ENCODE results near the gene TPRG1L. TPM values are rescaled to one million over a fixed set of nuclear protein-coding genes. Genes with fewer than 3 reads are reported as not detected.

Gene TPRG1L
- total and polyA plus RNA-seq, 10 of the 15 experiments (the other 5 are each of a cell fraction or from before 2014, with no cell fraction given), result 1.5 to 16.5 (median 8.0) TPM

- TF ChIP-seq E4F1 (IDR thresholded peaks at IDR 0.05; ENCODE audit: borderline replicate concordance, partially characterized antibody) (no peak), ETV6 (conservative IDR thresholded peaks at IDR 0.05 in 1 of 2, IDR thresholded peaks at IDR 0.05 in 1 of 2; ENCODE audit: borderline replicate concordance in 1 of 2, low read depth in 1 of 2) (peak in 1 of 2 experiments; percentile 78; a peak in 2 of 4 replicates), CBX5 (IDR thresholded peaks at IDR 0.05; ENCODE audit: low read depth) (no peak), CHD4 (IDR thresholded peaks at IDR 0.05) (no peak), CREM (IDR thresholded peaks at IDR 0.05; ENCODE audit: low read depth) (0 out of 2 replicates have a peak, but pooled peaks have one; percentile 41), MLLT1 (IDR thresholded peaks at IDR 0.05) (no peak), POLR2AphosphoS5 (IDR thresholded peaks at IDR 0.05; ENCODE audit: low read length) (peak; percentile 22; the same call in 1 of the 2 replicates), NR2F1 (conservative IDR thresholded peaks at IDR 0.05) (peak; percentile 95), SRF (IDR thresholded peaks at IDR 0.05; ENCODE audit: low read depth in 2 of 2, low read length in 2 of 2) (no peak), MEF2A (IDR thresholded peaks at IDR 0.05; ENCODE audit: insufficient read depth, low read depth, low read length) (no peak), CEBPZ (IDR thresholded peaks at IDR 0.05; ENCODE audit: low read depth, low read length) (no peak), SMAD5 (IDR thresholded peaks at IDR 0.05; ENCODE audit: low read depth) (no peak), STAT3 (IDR thresholded peaks at IDR 0.05; ENCODE audit: low read depth, low read length) (no peak), STAT1 (conservative IDR thresholded peaks at IDR 0.05) (no peak), NKRF (conservative IDR thresholded peaks at IDR 0.05) (no peak), HDAC6 (IDR thresholded peaks at IDR 0.05; ENCODE audit: unreplicated experiment) (no peak), ATF3 (IDR thresholded peaks at IDR 0.05; ENCODE audit: borderline replicate concordance, extremely low read depth, low read depth, low read length) (no peak), TCF7 (IDR thresholded peaks at IDR 0.05; ENCODE audit: borderline replicate concordance) (no peak), SIN3A (IDR thresholded peaks at IDR 0.05; ENCODE audit: low read depth, low read length) (no peak)
These were observed 49.6 kb downstream of the TPRG1L start (continued) for GRCh38 chr1:3674100-3675094.

Measured in GM12878 (cell line).